Measurements from ENCODE around the gene TPPP2.
"Not testable (repeated sequence)": the region's sequence is repeated elsewhere in the genome, so short reads cannot be mapped to it uniquely, and the experiment has no call there.

TPPP2 gene

GRCh38 chr14:21039585-21040369 is 9.8 kb downstream of the TPPP2 start:
- peak; percentile 36 for DNase-seq

- no peak for DNase-seq
Observed at GRCh38 chr14:21040370-21040925, 10.4 kb downstream of the TPPP2 start.

GRCh38 chr14:21040941-21041340 is 10.9 kb downstream of the TPPP2 start:
- not testable (repeated sequence) for DNase-seq

- no peak for DNase-seq
Observed at GRCh38 chr14:21041676-21042433, 11.8 kb downstream of the TPPP2 start, which contains the start of gene RNASE7. Gene RNASE7, plus strand, starts transcription at chr14:21042362. Its CDS starts 631 bp downstream, at chr14:21042993.

- no peak for DNase-seq
Observed at GRCh38 chr14:21042918-21043317, 12.9 kb downstream of the TPPP2 start.

GRCh38 chr14:21043387-21043973 is 13.5 kb downstream of the TPPP2 start:
- no peak for DNase-seq

- no peak for DNase-seq
Observed at GRCh38 chr14:21043974-21044618, 14.1 kb downstream of the TPPP2 start.

- DNase-seq: no peak
Observed at GRCh38 chr14:21047378-21047781, 17.4 kb downstream of the TPPP2 start.

- DNase-seq: no peak
Observed at GRCh38 chr14:21048638-21049037, 18.6 kb downstream of the TPPP2 start.

- DNase-seq: no peak
Observed at GRCh38 chr14:21049271-21049673, 19.3 kb downstream of the TPPP2 start.

GRCh38 chr14:21050597-21050996 is 20.6 kb downstream of the TPPP2 start:
- no peak for DNase-seq

- DNase-seq: no peak
Observed at GRCh38 chr14:21053184-21054122, 23.4 kb downstream of the TPPP2 start.

GRCh38 chr14:21054123-21054767 is 24.2 kb downstream of the TPPP2 start:
- peak; percentile 17 for DNase-seq

- no peak for DNase-seq
Observed at GRCh38 chr14:21054768-21055145, 24.7 kb downstream of the TPPP2 start.

GRCh38 chr14:21055432-21056117 is 25.6 kb downstream of the TPPP2 start:
- no peak for DNase-seq

- no peak for DNase-seq
Observed at GRCh38 chr14:21056520-21057163, 26.6 kb downstream of the TPPP2 start.

GRCh38 chr14:21057803-21058675 is 28.0 kb downstream of the TPPP2 start, which contains the start of gene RNASE8:
Gene RNASE8, plus strand, starts transcription at chr14:21057822. Its CDS starts 71 bp downstream, at chr14:21057893.
- DNase-seq: peak; percentile 15

- DNase-seq: no peak
Observed at GRCh38 chr14:21058903-21059302, 28.9 kb downstream of the TPPP2 start.
